ENCODE data around the gene MT1G.

DNA sequence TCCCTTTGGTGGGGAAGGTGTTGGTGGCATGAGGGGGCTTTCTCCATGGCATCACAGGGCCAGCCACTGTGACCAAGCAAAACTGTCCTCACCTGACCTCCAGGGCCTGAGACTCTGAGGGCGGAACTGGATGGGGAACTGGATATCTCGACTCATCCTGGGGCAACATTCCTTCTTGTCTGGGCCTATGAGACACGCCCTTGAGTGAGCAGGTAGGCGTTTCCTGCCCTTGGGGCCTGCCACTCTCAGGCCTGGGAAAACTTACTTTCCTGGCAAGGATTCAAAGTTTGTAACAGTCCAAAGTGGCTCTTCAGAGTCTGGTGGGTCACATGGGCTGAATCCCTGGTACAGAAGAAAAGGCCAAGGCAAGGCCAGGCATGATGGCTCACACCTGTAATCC, 24.0 kb upstream of the MT1G start:
- TF ChIP-seq CTCF (optimal IDR thresholded peaks at IDR 0.05 in 1 of 3, IDR thresholded peaks at IDR 0.05 in 1 of 3, conservative IDR thresholded peaks at IDR 0.05 in 1 of 3; ENCODE audit: extremely low read depth in 1 of 3, insufficient read depth in 2 of 3, low read length in 3 of 3) (no peak), EZH2 (IDR thresholded peaks at IDR 0.05; ENCODE audit: low read length) (no peak)
